Naive thymus-derived CD8-positive, alpha-beta T cell (primary cell): Measurements from ENCODE around the gene FAM167B. TPM values are rescaled to one million over a fixed set of nuclear protein-coding genes. Genes with fewer than 3 reads are reported as not detected.
"Not testable (repeated sequence)": the region's sequence is repeated elsewhere in the genome, so short reads cannot be mapped to it uniquely, and the experiment has no call there.

ENCODE experiments used
- ATAC-seq, 2 donors: fragments of 150-1000 bp; cut with Tn5 transposase in 1 of 2; sonication (Bioruptor Pico), chemical (Tn5 transposase) in 1 of 2; 1 replicate in 1 of 2; 2 replicates in 1 of 2; pipeline ENCODE4 v1.10.0; 2021; ENCODE audit warnings: mild to moderate bottlenecking in 2 of 2, moderate library complexity in 2 of 2
- POLR2A ChIA-PET: fragments of 350-600 bp; sonication (Branson Sonifier 250); formaldehyde crosslinking; loops from one replicate; lab custom pipeline; 2021; ENCODE audit warnings: antibody characterized with exemption; lab: Charles Lee
- DNase-seq, 10 donors: peaks; one replicate each; pipeline versions ENCODE4 v3.0.0 to v3.0.0-alpha.2; 2020 to 2022
- H3K27ac Mint-ChIP-seq, 10 donors: one replicate each; pipeline ENCODE4 v1.8.0; 2020 to 2022; ENCODE audit warnings: mild to moderate bottlenecking in 10 of 10, mixed read lengths in 10 of 10, moderate library complexity in 4 of 10, inconsistent platforms in 1 of 10
- H3K27me3 Mint-ChIP-seq, 5 donors: one replicate each; pipeline ENCODE4 v1.8.0; 2021 to 2022; ENCODE audit warnings: mixed read lengths in 5 of 5
- H3K36me3 Mint-ChIP-seq, 3 donors: one replicate each; pipeline ENCODE4 v1.8.0; 2020 to 2022; ENCODE audit warnings: mixed read lengths in 3 of 3, mild to moderate bottlenecking in 2 of 3, inconsistent platforms in 1 of 3
- H3K4me1 Mint-ChIP-seq, 4 donors: one replicate each; pipeline ENCODE4 v1.8.0; 2021 to 2022; ENCODE audit warnings: mixed read lengths in 4 of 4
- H3K4me3 Mint-ChIP-seq, 10 donors: one replicate each; pipeline ENCODE4 v1.8.0; 2020 to 2022; ENCODE audit warnings: mild to moderate bottlenecking in 10 of 10, mixed read lengths in 10 of 10, moderate library complexity in 6 of 10, inconsistent platforms in 1 of 10
- H3K9me3 Mint-ChIP-seq, 9 donors: one replicate each; pipeline ENCODE4 v1.8.0; 2020 to 2022; ENCODE audit warnings: mixed read lengths in 9 of 9, mild to moderate bottlenecking in 3 of 9, inconsistent platforms in 1 of 9, moderate library complexity in 1 of 9
- polyA plus RNA-seq, 3 donors: library from polyadenylated mRNA; unstranded; fragments of 300-500 nt; fragmentation: Illumina TruSeq; gene quantifications; one replicate each; pipeline ENCODE4 v1.2.3, GENCODE V29; 2021
- total RNA-seq, 8 experiments: library from RNA in 2 of 8; stranded (reverse) in 2 of 8; gene quantifications; one replicate each; pipeline ENCODE4 v1.2.3 and lab custom pipeline; 2021 to 2026

The FAM167B gene
- total and polyA plus RNA-seq, 5 experiments from 2014 or later: 1.5 to 1.7 TPM; not detected in 3

DNA sequence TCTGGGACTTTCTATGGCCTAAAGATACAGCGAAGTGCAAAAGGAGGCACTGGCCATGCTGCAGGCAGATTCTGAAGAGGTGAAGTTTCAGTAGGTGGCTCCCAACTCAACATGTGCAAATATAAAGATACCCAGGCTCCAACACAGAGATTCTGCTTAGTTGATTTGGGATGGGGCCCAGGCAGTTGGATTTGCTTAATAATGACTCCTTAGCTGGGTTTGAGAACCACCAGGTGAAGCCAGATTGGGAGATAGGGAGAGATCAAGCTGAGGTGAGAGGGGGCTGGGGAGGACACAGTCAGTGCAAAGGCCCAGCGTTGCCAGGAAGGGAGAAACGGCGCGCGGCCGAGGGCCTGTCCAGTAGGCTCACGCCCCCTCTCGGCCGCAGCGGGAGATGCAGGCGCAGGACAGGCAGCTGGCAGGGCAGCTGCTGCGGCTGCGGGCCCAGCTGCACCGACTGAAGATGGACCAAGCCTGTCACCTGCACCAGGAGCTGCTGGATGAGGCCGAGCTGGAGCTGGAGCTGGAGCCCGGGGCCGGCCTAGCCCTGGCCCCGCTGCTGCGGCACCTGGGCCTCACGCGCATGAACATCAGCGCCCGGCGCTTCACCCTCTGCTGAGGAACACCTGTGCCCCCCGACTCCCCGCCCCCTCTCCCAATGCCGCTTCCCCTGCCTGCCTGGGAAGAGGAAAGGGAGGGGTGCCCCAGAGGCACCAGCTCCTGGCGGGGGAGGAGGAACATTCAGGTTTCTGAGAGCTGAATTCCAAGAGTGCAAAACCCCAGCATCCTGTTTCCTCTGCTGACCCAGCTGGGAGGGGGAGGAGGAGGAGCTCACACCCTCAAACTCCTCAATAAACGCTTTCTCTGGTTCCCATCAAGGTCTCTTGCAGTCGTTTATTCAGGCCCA is 1.2 kb downstream of the FAM167B start:
- Mint-ChIP-seq H3K27ac (peak overlapping the region; percentile 94 to 99 (median 98)), H3K9me3 (no peaks in the 10 kb centered on the region), H3K4me1 (peaks cover 29 to 72% (median 52%) of the 10 kb centered on the region in 4 donors), H3K36me3 (peaks cover 13 to 16% (median 16%) of the 10 kb centered on the region in 3 donors), H3K4me3 (peak overlapping the region; percentile 63 to 100 (median 84)), H3K27me3 (peaks cover 0 to 1% (median 0%) of the 10 kb centered on the region in 5 donors)
- DNase-seq (peak; percentile 45 to 82 (median 62)), ATAC-seq (peak in 1 of 2 donors; percentile 3)
- POLR2A ChIA-PET: interaction anchor here (0.6 to 50.5 kb wide), 17 partner anchors 5 to 839 kb away, joined by 3 to 2080 read pairs (median 4); partner anchors contain the start of genes CCDC28B, EIF3I, FAM167B and HDAC1

- Mint-ChIP-seq H3K36me3 (peaks cover 14 to 22% (median 16%) of the 10 kb centered on the region in 3 donors), H3K27me3 (peaks cover 0 to 1% (median 0%) of the 10 kb centered on the region in 5 donors), H3K4me1 (peaks cover 35 to 87% (median 63%) of the 10 kb centered on the region in 4 donors), H3K27ac (peak overlapping the region; percentile 95 to 99 (median 98)), H3K9me3 (no peaks in the 10 kb centered on the region), H3K4me3 (peak overlapping the region; percentile 94 to 100 (median 100))
- POLR2A ChIA-PET: interaction anchor here (0.8 to 50.5 kb wide), 21 partner anchors 6 to 401 kb away, joined by 3 to 2080 read pairs (median 5); partner anchors contain the start of genes BSDC1, CCDC28B, EIF3I and FAM167B
- DNase-seq: peak; percentile 61 to 93 (median 84)
- peak; percentile 74 to 85 for ATAC-seq
Measured at GRCh38 chr1:32249831-32250525, 3.0 kb downstream of the FAM167B start.

DNA sequence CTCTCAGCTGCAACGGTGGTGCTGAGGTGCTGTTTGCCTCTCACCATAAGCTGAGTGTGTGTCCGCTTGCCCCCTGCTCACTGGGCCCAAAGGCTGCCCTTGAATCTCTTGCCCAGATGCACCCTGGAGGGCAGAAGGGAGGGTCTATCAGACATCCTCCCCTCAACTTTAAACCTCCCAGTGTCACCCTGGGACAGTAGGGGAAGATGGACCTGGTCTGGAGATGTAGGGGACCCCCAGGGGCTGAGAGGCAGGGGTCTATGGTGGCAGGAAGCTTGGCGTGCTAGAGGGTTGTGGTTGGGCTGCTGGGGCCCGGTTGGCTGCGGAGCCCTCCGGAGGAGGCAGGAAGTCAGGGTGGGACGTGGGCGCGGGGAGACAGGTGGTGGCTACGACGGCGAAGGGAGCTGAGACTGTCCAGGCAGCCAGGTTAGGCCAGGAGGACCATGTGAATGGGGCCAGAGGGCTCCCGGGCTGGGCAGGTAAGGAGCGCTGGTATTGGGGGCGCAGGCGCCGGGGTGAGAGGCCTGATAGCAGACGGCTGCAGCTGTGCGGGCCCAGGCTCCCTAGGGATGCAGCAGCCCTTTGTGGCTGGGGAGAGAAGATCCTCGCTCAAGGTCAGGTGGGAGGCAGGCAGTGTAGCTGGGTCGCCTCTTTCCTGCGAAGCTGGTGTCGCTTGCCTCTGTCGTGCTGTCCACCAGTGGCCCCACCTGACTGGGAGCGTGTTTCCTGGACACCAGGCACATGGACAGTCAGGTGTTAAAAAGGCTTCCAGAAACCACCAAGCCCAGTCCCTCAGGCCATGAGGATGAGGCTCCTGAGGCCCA is 4.1 kb downstream of the FAM167B start, which contains the start of gene LCK:
Gene LCK (plus strand): TSS at position 373 of the 824 bp plus-strand sequence. CDS start 23,065 bp downstream, outside the sequence.
- peaks cover 0 to 1% (median 0%) of the 10 kb centered on the region in 5 donors for H3K27me3 Mint-ChIP-seq
- DNase-seq (peak; percentile 41 to 78 (median 61)), ATAC-seq (peak; percentile 32)
- peaks cover 15 to 28% (median 16%) of the 10 kb centered on the region in 3 donors for H3K36me3 Mint-ChIP-seq
- no peaks in the 10 kb centered on the region for H3K9me3 Mint-ChIP-seq
- H3K4me1 Mint-ChIP-seq: peaks cover 37 to 91% (median 66%) of the 10 kb centered on the region in 4 donors
- peak within 1 kb of the TSS; percentile 94 to 100 (median 100) for H3K4me3 Mint-ChIP-seq
- peak within 1 kb of the TSS; percentile 95 to 99 (median 98) for H3K27ac Mint-ChIP-seq
- POLR2A ChIA-PET: interaction anchor here (0.6 to 50.5 kb wide), 19 partner anchors 8 to 641 kb away, joined by 3 to 2080 read pairs (median 5); partner anchors contain the start of genes BSDC1, CCDC28B, EIF3I and FAM167B

- Mint-ChIP-seq H3K27ac (peak overlapping the region; percentile 86 to 99 (median 94)), H3K4me1 (peaks cover 30 to 80% (median 53%) of the 10 kb centered on the region in 4 donors), H3K4me3 (peak overlapping the region; percentile 79 to 100 (median 88)), H3K9me3 (no peaks in the 10 kb centered on the region), H3K36me3 (peaks cover 16 to 55% (median 29%) of the 10 kb centered on the region in 3 donors), H3K27me3 (no peaks in the 10 kb centered on the region)
- DNase-seq: peak in 2 of 10 donors; percentile 55 to 61
- POLR2A ChIA-PET: interaction anchor here (0.7 to 50.5 kb wide), 8 partner anchors 12 to 139 kb away, joined by 3 to 2080 read pairs (median 8); partner anchors contain the start of genes BSDC1, EIF3I, FAM167B and HDAC1
- ATAC-seq: peak; percentile 6 to 24
Measured at GRCh38 chr1:32255072-32256071, 8.3 kb downstream of the FAM167B start.

DNA sequence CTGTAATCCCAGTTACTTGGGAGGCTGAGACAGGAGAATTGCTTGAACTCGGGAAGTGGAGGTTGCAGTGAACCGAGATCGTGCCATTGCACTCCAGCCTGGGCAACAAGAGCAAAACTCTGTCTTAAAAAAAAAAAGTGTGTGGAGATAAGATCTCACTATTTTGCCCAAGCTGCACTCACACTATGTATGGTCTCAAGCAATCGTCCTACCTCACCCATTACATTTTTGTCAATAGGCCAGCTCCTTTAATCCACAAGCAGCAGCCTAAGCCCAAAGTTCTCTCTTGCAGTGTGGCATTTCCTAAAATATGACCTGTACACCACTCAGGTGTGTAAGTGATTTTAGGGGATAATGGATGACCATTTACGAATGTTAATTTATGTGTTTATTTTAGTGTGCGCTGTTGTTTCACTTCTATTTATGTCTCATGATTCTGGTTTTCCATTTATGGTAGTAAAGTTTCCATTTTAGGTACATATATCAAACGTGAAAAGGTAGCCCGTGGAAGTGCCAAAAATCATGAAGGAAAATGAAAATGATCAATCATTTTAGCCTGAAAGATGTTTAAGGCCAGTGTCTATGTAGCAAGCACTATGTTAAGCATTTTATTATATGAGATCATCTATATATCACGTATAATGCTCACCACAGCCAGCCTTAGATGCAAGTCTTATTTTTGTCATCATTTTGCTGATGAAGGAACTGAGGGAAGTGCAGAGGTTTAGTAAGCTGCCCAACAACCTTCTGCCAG is 9.6 kb downstream of the FAM167B start:
- peak overlapping the region; percentile 59 to 93 (median 86) for H3K4me3 Mint-ChIP-seq
- no peaks in the 10 kb centered on the region for H3K27me3 Mint-ChIP-seq
- DNase-seq (peak in 1 of 10 donors; percentile 46), ATAC-seq (peak; percentile 36 to 44)
- peak overlapping the region; percentile 88 to 97 (median 95) for H3K27ac Mint-ChIP-seq
- peaks cover 14 to 57% (median 32%) of the 10 kb centered on the region in 3 donors for H3K36me3 Mint-ChIP-seq
- POLR2A ChIA-PET: interaction anchor here (0.6 to 50.5 kb wide), 8 partner anchors 13 to 557 kb away, joined by 3 to 2080 read pairs (median 8); partner anchors contain the start of genes EIF3I, FAM167B, HDAC1 and LCK
- no peaks in the 10 kb centered on the region for H3K9me3 Mint-ChIP-seq
- H3K4me1 Mint-ChIP-seq: peaks cover 26 to 76% (median 53%) of the 10 kb centered on the region in 4 donors

DNA sequence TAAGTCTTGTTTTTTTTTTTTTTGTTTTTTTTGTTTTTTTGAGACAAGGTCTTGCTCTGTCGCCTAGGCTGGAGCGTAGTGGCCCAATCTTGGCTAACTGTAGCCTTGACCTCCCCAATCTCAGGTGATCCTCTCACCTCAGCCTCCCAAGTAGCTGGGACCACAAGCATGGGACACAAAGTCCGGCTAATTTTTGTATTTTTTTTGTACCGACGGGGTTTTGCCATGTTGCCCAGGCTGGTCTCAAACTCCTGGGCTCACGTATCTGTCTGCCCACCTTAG is 10.1 kb downstream of the FAM167B start:
- Mint-ChIP-seq H3K9me3 (no peaks in the 10 kb centered on the region), H3K4me1 (peaks cover 23 to 73% (median 54%) of the 10 kb centered on the region in 4 donors), H3K4me3 (peak overlapping the region; percentile 59 to 93 (median 86)), H3K36me3 (peaks cover 8 to 57% (median 30%) of the 10 kb centered on the region in 3 donors), H3K27me3 (no peaks in the 10 kb centered on the region), H3K27ac (peak overlapping the region; percentile 88 to 97 (median 95))
- POLR2A ChIA-PET: interaction anchor here (0.6 to 50.5 kb wide), 4 partner anchors 13 to 557 kb away, joined by 3 to 2080 read pairs (median 1042); partner anchors contain the start of genes EIF3I, FAM167B, HDAC1 and LCK
- no peak for DNase-seq
- no peak for ATAC-seq

DNA sequence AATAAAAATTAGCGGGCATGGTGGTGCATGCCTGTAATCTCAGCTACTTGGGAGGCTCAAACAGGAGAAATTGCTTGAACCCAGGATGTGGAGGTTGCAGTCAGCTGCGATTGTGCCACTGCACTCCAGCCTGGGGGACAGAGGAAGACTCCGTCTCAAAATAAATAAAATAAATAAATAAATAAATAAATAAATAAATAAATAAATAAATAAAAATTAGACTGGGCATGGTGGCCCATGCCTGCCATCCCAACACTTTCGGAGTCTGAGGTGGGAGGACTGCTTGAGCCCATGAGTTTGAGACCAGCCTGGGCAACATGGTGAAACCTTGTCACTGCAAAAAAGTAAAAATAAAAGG is 16.2 kb downstream of the FAM167B start:
- H3K36me3 Mint-ChIP-seq: peaks cover 4 to 39% (median 9%) of the 10 kb centered on the region in 3 donors
- peak overlapping the region; percentile 51 to 97 (median 96) for H3K27ac Mint-ChIP-seq
- POLR2A ChIA-PET: interaction anchor here (0.7 to 50.5 kb wide), 3 partner anchors 7 to 156 kb away, joined by 4 to 2080 read pairs (median 2080); partner anchors contain the start of genes EIF3I, FAM167B, HDAC1 and KPNA6
- H3K4me1 Mint-ChIP-seq: peaks cover 26 to 68% (median 58%) of the 10 kb centered on the region in 4 donors
- not testable (repeated sequence) for H3K27me3 Mint-ChIP-seq, ATAC-seq, DNase-seq, H3K9me3 Mint-ChIP-seq
- H3K4me3 Mint-ChIP-seq: peak overlapping the region in 7 of 10 donors; percentile 41 to 83 (median 80)

- ATAC-seq (peak; percentile 69 to 85), DNase-seq (peak in 4 of 10 donors; percentile 35 to 77 (median 60))
- Mint-ChIP-seq H3K27ac (peak overlapping the region; percentile 51 to 97 (median 96)), H3K36me3 (peaks cover 4 to 35% (median 9%) of the 10 kb centered on the region in 3 donors), H3K4me3 (peak overlapping the region; percentile 60 to 88 (median 82)), H3K27me3 (no peaks in the 10 kb centered on the region), H3K4me1 (peaks cover 26 to 67% (median 58%) of the 10 kb centered on the region in 4 donors), H3K9me3 (peaks cover 0 to 2% (median 0%) of the 10 kb centered on the region in 9 donors)
- POLR2A ChIA-PET: interaction anchor here (0.7 to 50.5 kb wide), 3 partner anchors 7 to 156 kb away, joined by 4 to 2080 read pairs (median 2080); partner anchors contain the start of genes EIF3I, FAM167B, HDAC1 and KPNA6
Measured at GRCh38 chr1:32263744-32264143, 16.7 kb downstream of the FAM167B start.

DNA sequence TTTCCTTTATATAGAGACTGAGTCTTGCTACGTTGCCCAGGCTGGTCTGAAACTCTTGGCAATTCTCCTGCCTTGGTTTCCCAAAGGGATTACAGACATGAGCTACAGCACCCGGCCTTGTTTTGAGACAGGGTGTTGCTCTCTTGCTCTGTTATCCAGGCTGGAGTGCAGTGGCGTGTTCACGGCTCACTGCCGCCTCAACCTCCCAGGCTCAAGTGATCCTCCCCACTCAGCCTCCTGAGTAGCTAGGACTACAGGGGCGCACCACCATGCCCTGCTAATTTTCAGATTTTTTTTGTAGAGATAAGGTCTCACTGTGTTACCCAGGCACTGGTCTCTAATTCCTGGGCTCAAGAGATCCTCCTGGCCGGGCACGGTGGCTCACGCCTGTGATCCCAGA is 18.8 kb downstream of the FAM167B start:
- DNase-seq: no peak
- peak overlapping the region; percentile 93 to 97 (median 96) for H3K27ac Mint-ChIP-seq
- H3K36me3 Mint-ChIP-seq: peaks cover 2 to 34% (median 4%) of the 10 kb centered on the region in 3 donors
- H3K27me3 Mint-ChIP-seq: no peaks in the 10 kb centered on the region
- peak overlapping the region; percentile 8 to 81 (median 71) for H3K4me3 Mint-ChIP-seq
- peaks cover 0 to 2% (median 0%) of the 10 kb centered on the region in 9 donors for H3K9me3 Mint-ChIP-seq
- peaks cover 27 to 66% (median 58%) of the 10 kb centered on the region in 4 donors for H3K4me1 Mint-ChIP-seq
- POLR2A ChIA-PET: interaction anchor here (0.6 to 50.5 kb wide), 5 partner anchors 5 to 120 kb away, joined by 3 to 2080 read pairs (median 5); partner anchors contain the start of genes CCDC28B, EIF3I, FAM167B and HDAC1
- no peak for ATAC-seq
